ENCODE data around the gene LRRN3. TPM values are rescaled to one million over a fixed set of nuclear protein-coding genes. Genes with fewer than 3 reads are reported as not detected.
"Not testable (repeated sequence)": the region's sequence is repeated elsewhere in the genome, so short reads cannot be mapped to it uniquely, and the experiment has no call there.

The LRRN3 gene
- total and polyA plus RNA-seq, 2 donors from 2014 or later, result 0.54 to 1.1 TPM

DNA sequence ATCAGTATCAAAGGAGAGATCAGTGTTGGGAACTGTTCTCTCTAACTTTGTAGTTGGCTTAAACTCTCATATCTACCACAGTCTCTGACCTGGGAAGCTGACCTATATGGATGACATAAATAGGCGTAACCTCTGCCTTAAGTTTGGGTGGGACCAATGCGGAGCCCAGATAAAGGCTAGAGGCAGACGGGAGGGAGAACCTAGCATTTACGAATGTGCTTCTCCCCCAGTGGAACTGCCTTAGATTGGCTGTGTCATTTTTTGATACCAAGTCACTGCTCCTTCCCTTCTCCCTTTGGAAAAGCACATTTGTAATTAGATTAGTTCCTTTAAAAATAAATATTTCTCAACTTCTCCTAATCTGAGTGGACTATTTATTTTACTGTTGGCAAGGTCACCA lies 23.7 kb upstream of the LRRN3 start:
- TF ChIP-seq, protein P1, sequence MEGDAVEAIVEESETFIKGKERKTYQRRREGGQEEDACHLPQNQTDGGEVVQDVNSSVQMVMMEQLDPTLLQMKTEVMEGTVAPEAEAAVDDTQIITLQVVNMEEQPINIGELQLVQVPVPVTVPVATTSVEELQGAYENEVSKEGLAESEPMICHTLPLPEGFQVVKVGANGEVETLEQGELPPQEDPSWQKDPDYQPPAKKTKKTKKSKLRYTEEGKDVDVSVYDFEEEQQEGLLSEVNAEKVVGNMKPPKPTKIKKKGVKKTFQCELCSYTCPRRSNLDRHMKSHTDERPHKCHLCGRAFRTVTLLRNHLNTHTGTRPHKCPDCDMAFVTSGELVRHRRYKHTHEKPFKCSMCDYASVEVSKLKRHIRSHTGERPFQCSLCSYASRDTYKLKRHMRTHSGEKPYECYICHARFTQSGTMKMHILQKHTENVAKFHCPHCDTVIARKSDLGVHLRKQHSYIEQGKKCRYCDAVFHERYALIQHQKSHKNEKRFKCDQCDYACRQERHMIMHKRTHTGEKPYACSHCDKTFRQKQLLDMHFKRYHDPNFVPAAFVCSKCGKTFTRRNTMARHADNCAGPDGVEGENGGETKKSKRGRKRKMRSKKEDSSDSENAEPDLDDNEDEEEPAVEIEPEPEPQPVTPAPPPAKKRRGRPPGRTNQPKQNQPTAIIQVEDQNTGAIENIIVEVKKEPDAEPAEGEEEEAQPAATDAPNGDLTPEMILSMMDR (IDR thresholded peaks at IDR 0.05; ENCODE audit: borderline replicate concordance, extremely low read depth, insufficient read depth), result no peak
- FAIRE-seq, result no peak
- intact Hi-C loops (cut with DNase I), result no loop called here

DNA sequence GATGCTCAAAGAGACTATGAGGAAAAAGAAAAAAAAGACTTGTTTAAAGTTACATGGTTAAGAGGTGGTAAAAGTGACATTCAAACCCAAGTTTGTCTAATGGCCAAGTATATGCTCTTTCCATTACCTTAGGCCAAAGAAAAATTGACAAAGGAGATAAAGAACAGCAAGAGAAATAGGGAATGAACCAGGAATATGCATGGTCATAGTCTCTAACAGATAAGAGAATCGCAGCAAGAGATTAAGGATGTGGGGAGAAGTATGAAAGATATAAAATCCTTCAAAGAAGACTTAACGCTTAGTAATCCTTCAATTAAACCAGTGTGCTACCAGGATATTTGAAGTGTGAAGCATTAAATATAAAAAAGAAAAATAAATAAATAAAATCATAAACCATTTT lies 23.2 kb upstream of the LRRN3 start:
- FAIRE-seq (no peak), DNase-seq (no peak)
- no peaks in the 10 kb centered on the region for H3K9me3 ChIP-seq (ENCODE audit: control insufficient read depth in 2 of 3, insufficient read depth in 1 of 3, low read length in 3 of 3)
- intact Hi-C loops (cut with DNase I), result no loop called here
- no peaks in the 10 kb centered on the region for H3K36me3 ChIP-seq (ENCODE audit: control insufficient read depth in 2 of 3, insufficient read depth in 3 of 3, low read length in 3 of 3)
- H3K4me1 ChIP-seq (ENCODE audit: control insufficient read depth in 2 of 3, insufficient read depth in 2 of 3, low read depth in 1 of 3, low read length in 3 of 3), result no peaks in the 10 kb centered on the region
- H3K27ac ChIP-seq (ENCODE audit: low read depth in 2 of 2, low read length in 2 of 2), result no peak overlapping the region
- H3K9ac ChIP-seq (ENCODE audit: low read length in 3 of 3), result no peak overlapping the region
- no peak overlapping the region for H3K4me3 ChIP-seq (ENCODE audit: low read length in 3 of 3)
- TF ChIP-seq, protein P1 (IDR thresholded peaks at IDR 0.05; ENCODE audit: borderline replicate concordance, extremely low read depth, insufficient read depth), result no peak
- no peaks in the 10 kb centered on the region for H3K27me3 ChIP-seq (ENCODE audit: control insufficient read depth, insufficient read depth, low read length)

More for the DNA sequence above, 23.7 kb upstream of the LRRN3 start:
- DNase-seq, result no peak
- no peaks in the 10 kb centered on the region for H3K9me3 ChIP-seq (ENCODE audit: control insufficient read depth in 2 of 3, insufficient read depth in 1 of 3, low read length in 3 of 3)
- no peak overlapping the region for H3K27ac ChIP-seq (ENCODE audit: low read depth in 2 of 2, low read length in 2 of 2)
- no peaks in the 10 kb centered on the region for H3K27me3 ChIP-seq (ENCODE audit: control insufficient read depth, insufficient read depth, low read length)
- no peak overlapping the region for H3K4me3 ChIP-seq (ENCODE audit: low read length in 3 of 3)
- no peak overlapping the region for H3K9ac ChIP-seq (ENCODE audit: low read length in 3 of 3)
- H3K36me3 ChIP-seq (ENCODE audit: control insufficient read depth in 2 of 3, insufficient read depth in 3 of 3, low read length in 3 of 3), result no peaks in the 10 kb centered on the region
- no peaks in the 10 kb centered on the region for H3K4me1 ChIP-seq (ENCODE audit: control insufficient read depth in 2 of 3, insufficient read depth in 2 of 3, low read depth in 1 of 3, low read length in 3 of 3)

DNA sequence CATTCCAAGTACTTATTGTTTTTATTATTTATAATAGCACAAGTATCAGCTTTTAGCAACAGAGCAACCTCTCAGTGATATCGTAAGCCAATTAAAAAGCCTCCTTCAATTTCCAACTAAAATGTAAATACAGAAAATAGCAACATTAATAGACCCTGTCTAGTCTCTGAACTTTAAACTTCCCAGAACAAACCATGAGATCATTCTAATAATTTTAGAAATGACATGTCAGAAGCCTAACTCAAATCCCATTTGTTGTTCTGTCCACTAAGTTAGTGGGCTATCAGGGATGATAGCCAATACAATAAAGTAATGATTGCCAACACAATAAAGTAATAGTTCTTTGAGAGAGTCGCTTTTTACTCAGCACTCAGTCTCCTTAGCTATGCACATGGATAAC lies 22.3 kb upstream of the LRRN3 start:
- no peak for FAIRE-seq
- DNase-seq, result no peak
- no peaks in the 10 kb centered on the region for H3K27me3 ChIP-seq (ENCODE audit: control insufficient read depth, insufficient read depth, low read length)
- H3K27ac ChIP-seq (ENCODE audit: low read depth in 2 of 2, low read length in 2 of 2), result no peak overlapping the region
- H3K9me3 ChIP-seq (ENCODE audit: control insufficient read depth in 2 of 3, insufficient read depth in 1 of 3, low read length in 3 of 3), result no peaks in the 10 kb centered on the region
- no peaks in the 10 kb centered on the region for H3K36me3 ChIP-seq (ENCODE audit: control insufficient read depth in 2 of 3, insufficient read depth in 3 of 3, low read length in 3 of 3)
- TF ChIP-seq, protein P1 (IDR thresholded peaks at IDR 0.05; ENCODE audit: borderline replicate concordance, extremely low read depth, insufficient read depth), result no peak
- H3K4me3 ChIP-seq (ENCODE audit: low read length in 3 of 3), result no peak overlapping the region
- H3K4me1 ChIP-seq (ENCODE audit: control insufficient read depth in 2 of 3, insufficient read depth in 2 of 3, low read depth in 1 of 3, low read length in 3 of 3), result no peaks in the 10 kb centered on the region
- intact Hi-C loops (cut with DNase I), result no loop called here
- H3K9ac ChIP-seq (ENCODE audit: low read length in 3 of 3), result no peak overlapping the region

DNA sequence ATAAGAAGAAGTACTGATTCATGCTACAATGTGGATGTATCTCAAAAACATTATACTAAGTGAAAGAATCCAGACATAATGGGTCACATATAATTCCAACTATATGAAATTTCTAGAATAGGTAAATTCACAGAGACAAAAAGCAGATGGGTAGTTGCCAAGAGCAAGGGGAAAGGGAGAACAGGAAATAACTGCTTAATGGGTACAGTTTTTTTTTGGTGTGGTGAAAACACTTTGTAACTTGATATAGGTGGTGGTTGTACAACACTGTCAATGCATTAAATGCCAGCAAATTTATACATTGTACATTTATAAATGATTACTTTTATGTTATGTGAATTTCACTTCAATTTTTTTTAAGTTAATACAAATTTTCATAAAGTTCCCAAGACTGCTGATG lies 19.4 kb upstream of the LRRN3 start:
- intact Hi-C loops (cut with DNase I), result no loop called here
- H3K9ac ChIP-seq (ENCODE audit: low read length in 3 of 3), result no peak overlapping the region
- H3K27me3 ChIP-seq (ENCODE audit: control insufficient read depth, insufficient read depth, low read length), result no peaks in the 10 kb centered on the region
- no peaks in the 10 kb centered on the region for H3K9me3 ChIP-seq (ENCODE audit: control insufficient read depth in 2 of 3, insufficient read depth in 1 of 3, low read length in 3 of 3)
- no peak for FAIRE-seq
- no peak for DNase-seq
- TF ChIP-seq, protein P1 (IDR thresholded peaks at IDR 0.05; ENCODE audit: borderline replicate concordance, extremely low read depth, insufficient read depth), result no peak
- no peak overlapping the region for H3K4me3 ChIP-seq (ENCODE audit: low read length in 3 of 3)
- no peak overlapping the region for H3K27ac ChIP-seq (ENCODE audit: low read depth in 2 of 2, low read length in 2 of 2)
- H3K36me3 ChIP-seq (ENCODE audit: control insufficient read depth in 2 of 3, insufficient read depth in 3 of 3, low read length in 3 of 3), result no peaks in the 10 kb centered on the region
- H3K4me1 ChIP-seq (ENCODE audit: control insufficient read depth in 2 of 3, insufficient read depth in 2 of 3, low read depth in 1 of 3, low read length in 3 of 3), result no peaks in the 10 kb centered on the region

DNA sequence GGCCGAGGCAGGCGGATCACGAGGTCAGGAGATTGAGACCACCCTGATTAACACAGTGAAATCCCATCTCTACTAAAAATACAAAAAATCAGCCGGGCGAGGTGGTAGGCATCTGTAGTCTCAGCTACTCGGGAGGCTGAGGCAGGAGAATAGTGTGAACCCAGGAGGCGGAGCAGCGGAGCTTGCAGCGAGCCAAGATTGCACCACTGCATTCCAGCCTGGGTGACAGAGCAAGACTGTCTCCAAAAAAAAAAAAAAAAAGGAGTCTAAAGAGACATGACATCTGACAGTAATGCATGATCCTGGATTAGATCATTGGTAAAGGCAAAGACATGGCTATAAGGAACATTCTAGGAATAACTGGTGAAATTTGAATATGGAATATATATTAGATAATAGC lies 18.3 kb upstream of the LRRN3 start:
- H3K9ac ChIP-seq (ENCODE audit: low read length in 3 of 3); FAIRE-seq; H3K4me3 ChIP-seq (ENCODE audit: low read length in 3 of 3); H3K36me3 ChIP-seq (ENCODE audit: control insufficient read depth in 2 of 3, insufficient read depth in 3 of 3, low read length in 3 of 3); H3K27ac ChIP-seq (ENCODE audit: low read depth in 2 of 2, low read length in 2 of 2); intact Hi-C loops (cut with DNase I); H3K9me3 ChIP-seq (ENCODE audit: control insufficient read depth in 2 of 3, insufficient read depth in 1 of 3, low read length in 3 of 3); DNase-seq; H3K4me1 ChIP-seq (ENCODE audit: control insufficient read depth in 2 of 3, insufficient read depth in 2 of 3, low read depth in 1 of 3, low read length in 3 of 3); H3K27me3 ChIP-seq (ENCODE audit: control insufficient read depth, insufficient read depth, low read length): not testable (repeated sequence)

All from kidney (tissue), 14 donors.